Measurements from ENCODE around the gene GMPR.

GRCh38 chr6:16254535-16254934, 16.1 kb downstream of the GMPR start:
- TF ChIP-seq EZH2 (IDR thresholded peaks at IDR 0.05; ENCODE audit: low read depth) = no peak
- TF ChIP-seq CTCF (conservative IDR thresholded peaks at IDR 0.05) = no peak

Measured in PC-9 (cell line).